ENCODE results near the gene TM7SF2.
A peak's percentile ranks its signal among the peaks of the same experiment; 100 is the strongest.

Gene TM7SF2

GRCh38 chr11:65111744-65112545, at the start of gene TM7SF2:
Gene TM7SF2 (plus strand): TSS chr11:65111872. CDS start chr11:65112016, 144 bp downstream.
- DNase-seq, result peak; percentile 85 to 88

GRCh38 chr11:65063532-65063931, 48.1 kb upstream of the TM7SF2 start:
- no peak for DNase-seq

DNA sequence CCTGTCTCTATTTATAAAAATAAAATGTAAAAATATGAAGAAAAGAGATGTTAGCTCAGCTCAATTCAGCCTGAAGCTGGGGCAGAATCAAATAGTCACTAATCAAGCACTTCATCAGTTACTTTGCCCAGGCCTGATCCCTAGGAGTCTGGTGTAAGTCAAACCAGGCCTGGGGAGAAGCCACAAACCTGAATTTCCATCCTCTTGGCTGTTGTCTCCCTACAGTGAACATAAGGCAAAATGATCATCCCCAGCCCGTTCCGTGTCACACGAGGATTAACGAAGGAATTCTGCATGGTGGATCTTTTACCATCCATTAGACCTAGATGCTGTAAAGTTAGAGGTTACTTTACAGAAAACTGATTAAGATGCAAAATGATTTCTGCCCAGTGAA, 46.8 kb upstream of the TM7SF2 start:
- no peak for DNase-seq

DNA sequence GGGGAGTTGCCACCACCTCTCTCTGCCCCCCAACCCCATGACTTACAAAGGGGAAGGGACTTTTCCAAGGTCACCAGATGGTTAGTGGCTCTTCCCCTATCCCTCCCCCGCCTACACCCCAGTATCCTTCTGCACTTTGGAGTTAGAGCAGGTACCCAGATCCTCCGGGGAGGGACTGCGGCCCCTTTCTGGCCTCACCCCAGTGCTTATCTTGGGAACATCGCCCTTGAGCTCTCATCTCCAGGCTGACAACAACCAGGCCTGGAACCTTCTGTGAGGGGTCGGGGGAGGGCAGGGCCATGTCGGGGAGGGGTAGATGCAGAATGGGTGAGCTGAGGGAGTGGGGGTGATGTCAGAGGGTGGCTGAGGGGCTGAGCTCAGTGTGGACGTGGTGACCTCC, 45.8 kb upstream of the TM7SF2 start:
- no peak for DNase-seq

- DNase-seq, result no peak
Measured at GRCh38 chr11:65066315-65066714, 45.4 kb upstream of the TM7SF2 start.

GRCh38 chr11:65066805-65067291, 44.8 kb upstream of the TM7SF2 start:
- DNase-seq, result no peak

GRCh38 chr11:65067446-65067845, 44.2 kb upstream of the TM7SF2 start:
- no peak for DNase-seq

DNA sequence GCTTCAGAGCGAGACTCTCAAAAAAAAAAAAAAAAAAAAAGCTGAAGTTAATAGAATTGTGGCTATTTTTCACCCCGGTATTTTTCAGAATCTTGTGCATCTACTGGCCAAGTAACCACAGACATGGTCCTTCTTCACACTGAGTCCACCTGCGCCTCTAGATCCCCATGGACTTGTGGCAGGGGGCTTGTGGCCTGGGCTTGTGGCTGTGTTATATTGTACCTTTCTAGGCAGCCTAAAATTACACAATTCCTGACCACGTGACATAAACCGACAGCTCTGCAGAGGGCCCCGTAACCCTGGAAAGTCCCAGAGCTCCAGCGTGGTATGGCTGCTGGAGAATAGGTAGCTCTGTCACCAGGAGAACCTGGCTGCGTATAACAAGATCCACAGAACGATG, 42.5 kb upstream of the TM7SF2 start:
- no peak for DNase-seq

DNA sequence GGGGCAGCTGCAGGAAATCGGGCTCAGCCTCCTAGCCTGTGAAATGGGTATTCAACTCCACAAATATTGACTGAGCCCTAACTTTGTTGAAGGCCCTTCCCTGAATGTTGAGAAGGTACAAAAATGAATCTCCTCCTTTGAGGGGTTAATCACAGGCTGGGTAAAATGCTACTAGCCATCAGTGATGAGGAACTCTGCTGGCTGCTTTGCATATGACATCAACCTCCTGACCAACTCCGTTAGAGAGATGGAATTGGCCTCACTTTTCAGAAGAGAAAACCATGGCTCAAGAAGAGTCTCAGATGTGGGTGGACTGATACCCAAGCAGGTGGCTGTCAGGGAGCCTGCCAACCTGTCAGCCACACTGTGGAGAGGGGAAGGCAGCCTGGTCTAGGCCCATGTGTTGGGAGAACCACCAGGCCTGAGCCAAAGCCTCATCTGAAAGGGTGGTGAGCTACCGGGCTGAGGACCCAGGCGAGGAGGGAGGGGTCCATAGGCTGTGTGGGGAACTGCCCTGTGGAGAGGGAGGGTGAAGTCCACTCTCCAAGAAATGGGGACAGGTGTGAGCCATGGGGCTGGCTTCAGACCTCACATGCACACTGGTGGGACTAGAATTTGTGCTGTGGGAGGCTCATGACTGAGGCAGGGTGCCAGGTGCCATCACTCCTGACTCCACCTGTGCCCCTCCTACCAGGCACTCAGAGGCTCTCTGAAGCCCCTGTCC, 39.6 kb upstream of the TM7SF2 start:
- DNase-seq, result no peak

- DNase-seq, result no peak
Measured at GRCh38 chr11:65072631-65072966, 39.1 kb upstream of the TM7SF2 start.

- DNase-seq, result no peak
Measured at GRCh38 chr11:65077451-65077850, 34.2 kb upstream of the TM7SF2 start.

DNA sequence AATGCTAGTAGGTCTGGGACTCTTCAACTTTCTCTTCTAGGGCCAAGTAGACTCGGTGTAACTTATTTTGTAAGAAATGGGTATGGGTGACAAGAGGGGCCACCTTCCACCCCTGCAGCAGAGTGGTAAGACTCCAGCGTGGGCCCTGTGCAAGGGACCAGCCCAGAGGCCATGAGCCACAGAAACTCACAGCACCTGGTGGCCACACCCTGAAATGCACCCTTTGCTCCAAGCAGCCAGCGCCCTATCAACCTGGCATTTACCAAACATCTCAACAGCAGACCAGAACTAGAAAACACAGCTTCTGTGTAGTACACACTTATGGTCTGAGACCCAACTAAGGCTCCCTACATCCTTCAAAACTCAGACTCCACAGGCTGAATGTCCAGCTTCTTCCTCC, 33.5 kb upstream of the TM7SF2 start:
- DNase-seq, result peak; percentile 9 to 29

GRCh38 chr11:65078786-65079342, 32.8 kb upstream of the TM7SF2 start:
- DNase-seq, result no peak

- DNase-seq, result peak in 1 of 2 experiments; percentile 29
Measured at GRCh38 chr11:65083134-65083833, 28.4 kb upstream of the TM7SF2 start.

- peak; percentile 94 to 97 for DNase-seq
Measured at GRCh38 chr11:65083834-65084597, 27.7 kb upstream of the TM7SF2 start, which contains the start of the genes CDCA5 and ZFPL1. Gene CDCA5 (minus strand): TSS chr11:65084040. CDS start chr11:65083978, 62 bp downstream. Gene ZFPL1 (plus strand): TSS chr11:65084222. CDS start chr11:65084699, 477 bp downstream.

DNA sequence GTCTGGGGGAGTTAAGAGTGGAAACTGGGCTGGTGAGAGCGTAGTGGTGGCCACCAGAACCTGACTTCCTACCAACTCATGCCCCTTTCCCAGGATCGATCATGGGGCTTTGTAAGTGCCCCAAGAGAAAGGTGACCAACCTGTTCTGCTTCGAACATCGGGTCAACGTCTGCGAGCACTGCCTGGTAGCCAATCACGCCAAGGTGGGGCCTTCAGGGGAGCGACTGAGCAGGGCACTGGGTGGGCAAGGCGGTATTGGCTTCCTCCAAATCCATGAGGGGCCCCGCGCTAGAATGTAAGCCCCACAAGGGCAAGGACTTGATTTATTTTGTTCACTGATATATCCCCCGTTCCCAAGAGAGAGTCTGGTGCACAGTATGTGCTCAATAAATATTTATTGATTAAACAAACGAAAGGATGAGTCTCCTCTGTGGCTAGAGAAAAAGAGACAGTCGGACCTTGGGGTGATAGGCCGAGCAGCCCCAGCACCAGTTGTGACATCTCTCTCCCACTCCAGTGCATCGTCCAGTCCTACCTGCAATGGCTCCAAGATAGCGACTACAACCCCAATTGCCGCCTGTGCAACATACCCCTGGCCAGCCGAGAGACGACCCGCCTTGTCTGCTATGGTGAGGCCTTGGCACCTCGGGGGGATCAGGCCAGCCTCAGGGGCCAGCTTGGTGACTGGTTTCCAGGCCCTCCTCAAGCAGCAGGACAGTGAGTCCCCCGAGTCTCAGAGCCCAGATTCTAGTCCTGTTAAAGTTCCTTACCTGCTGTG, 26.9 kb upstream of the TM7SF2 start:
- peak in 1 of 2 experiments; percentile 47 for DNase-seq

DNA sequence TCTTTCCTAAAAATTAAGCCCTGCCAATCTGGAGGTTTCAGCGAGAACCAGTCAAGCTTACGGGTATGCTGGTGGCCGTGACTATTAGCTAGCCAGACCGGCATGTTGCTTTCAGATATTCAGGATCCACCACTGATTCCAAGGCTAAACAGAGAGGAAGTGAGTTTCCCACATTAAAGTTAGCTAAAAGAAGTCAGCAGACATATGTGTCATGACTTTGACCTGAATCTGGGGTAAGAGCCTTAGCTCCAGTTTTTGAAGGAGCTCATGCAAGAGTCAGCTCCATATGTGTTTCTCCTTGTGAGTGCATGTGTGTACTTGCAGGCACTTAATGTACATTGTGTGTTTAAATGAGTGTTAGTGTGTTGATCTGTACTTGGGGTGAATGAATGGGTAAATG, 26.2 kb upstream of the TM7SF2 start:
- no peak for DNase-seq

GRCh38 chr11:65086809-65087208, 24.9 kb upstream of the TM7SF2 start:
- no peak for DNase-seq

- DNase-seq, result no peak
Measured at GRCh38 chr11:65087216-65087615, 24.5 kb upstream of the TM7SF2 start.

GRCh38 chr11:65087827-65088226, 23.8 kb upstream of the TM7SF2 start:
- no peak for DNase-seq

GRCh38 chr11:65089621-65090020, 22.1 kb upstream of the TM7SF2 start:
- DNase-seq, result no peak

All from Kasumi-1 (cell line).